Measurements from ENCODE around the gene PHF8.
A peak's percentile ranks its signal among the peaks of the same experiment; 100 is the strongest.

The PHF8 gene

GRCh38 chrX:54044126-54044876 lies at the start of gene PHF8:
PHF8 (minus strand) TSS chrX:54044473; CDS start chrX:54042728, 1,745 bp downstream.
- peak; percentile 86 for DNase-seq (ENCODE audit: low spot score)

- DNase-seq (ENCODE audit: low spot score), result no peak
Measured at GRCh38 chrX:54093571-54093970, 49.3 kb upstream of the PHF8 start.

- DNase-seq (ENCODE audit: low spot score), result no peak
Measured at GRCh38 chrX:54093159-54093558, 48.9 kb upstream of the PHF8 start.

- DNase-seq (ENCODE audit: low spot score), result no peak
Measured at GRCh38 chrX:54090880-54091279, 46.6 kb upstream of the PHF8 start.

GRCh38 chrX:54089191-54089590 lies 44.9 kb upstream of the PHF8 start:
- no peak for DNase-seq (ENCODE audit: low spot score)

- DNase-seq (ENCODE audit: low spot score), result no peak
Measured at GRCh38 chrX:54087661-54088060, 43.4 kb upstream of the PHF8 start.

- DNase-seq (ENCODE audit: low spot score), result no peak
Measured at GRCh38 chrX:54085666-54086065, 41.4 kb upstream of the PHF8 start.

- DNase-seq (ENCODE audit: low spot score), result peak; percentile 25
Measured at GRCh38 chrX:54076903-54077302, 32.6 kb upstream of the PHF8 start.

- DNase-seq (ENCODE audit: low spot score), result no peak
Measured at GRCh38 chrX:54074826-54075225, 30.6 kb upstream of the PHF8 start.

GRCh38 chrX:54067766-54068165 lies 23.5 kb upstream of the PHF8 start:
- DNase-seq (ENCODE audit: low spot score), result no peak

- DNase-seq (ENCODE audit: low spot score), result peak; percentile 55
Measured at GRCh38 chrX:54066841-54067240, 22.6 kb upstream of the PHF8 start.

- DNase-seq (ENCODE audit: low spot score), result no peak
Measured at GRCh38 chrX:54064564-54064963, 20.3 kb upstream of the PHF8 start.

- DNase-seq (ENCODE audit: low spot score), result no peak
Measured at GRCh38 chrX:54063361-54063760, 19.1 kb upstream of the PHF8 start.

GRCh38 chrX:54049801-54050200 lies 5.5 kb upstream of the PHF8 start:
- no peak for DNase-seq (ENCODE audit: low spot score)

- DNase-seq (ENCODE audit: low spot score), result no peak
Measured at GRCh38 chrX:54048412-54048811, 4.1 kb upstream of the PHF8 start.

GRCh38 chrX:54045563-54046228 lies 1.4 kb upstream of the PHF8 start:
- DNase-seq (ENCODE audit: low spot score), result no peak

- no peak for DNase-seq (ENCODE audit: low spot score)
Measured at GRCh38 chrX:54044877-54045338, 635 bp upstream of the PHF8 start.

GRCh38 chrX:54043541-54044125 lies 640 bp downstream of the PHF8 start:
- DNase-seq (ENCODE audit: low spot score), result no peak

- DNase-seq (ENCODE audit: low spot score), result no peak
Measured at GRCh38 chrX:54043056-54043455, 1.2 kb downstream of the PHF8 start.

- DNase-seq (ENCODE audit: low spot score), result peak; percentile 65
Measured at GRCh38 chrX:54042609-54043021, 1.7 kb downstream of the PHF8 start.

GRCh38 chrX:54030329-54030728 lies 13.9 kb downstream of the PHF8 start:
- DNase-seq (ENCODE audit: low spot score), result no peak

- no peak for DNase-seq (ENCODE audit: low spot score)
Measured at GRCh38 chrX:54029529-54030143, 14.6 kb downstream of the PHF8 start.

- no peak for DNase-seq (ENCODE audit: low spot score)
Measured at GRCh38 chrX:54024350-54024749, 19.9 kb downstream of the PHF8 start.

Measured in AG08395 (cell line).